ENCODE data around the gene CORT. TPM values are rescaled to one million over a fixed set of nuclear protein-coding genes. Genes with fewer than 3 reads are reported as not detected.
"Not testable (repeated sequence)": the region's sequence is repeated elsewhere in the genome, so short reads cannot be mapped to it uniquely, and the experiment has no call there.

The CORT gene
- total RNA-seq, 1 donor from 2014 or later, result 0.18 TPM

DNA sequence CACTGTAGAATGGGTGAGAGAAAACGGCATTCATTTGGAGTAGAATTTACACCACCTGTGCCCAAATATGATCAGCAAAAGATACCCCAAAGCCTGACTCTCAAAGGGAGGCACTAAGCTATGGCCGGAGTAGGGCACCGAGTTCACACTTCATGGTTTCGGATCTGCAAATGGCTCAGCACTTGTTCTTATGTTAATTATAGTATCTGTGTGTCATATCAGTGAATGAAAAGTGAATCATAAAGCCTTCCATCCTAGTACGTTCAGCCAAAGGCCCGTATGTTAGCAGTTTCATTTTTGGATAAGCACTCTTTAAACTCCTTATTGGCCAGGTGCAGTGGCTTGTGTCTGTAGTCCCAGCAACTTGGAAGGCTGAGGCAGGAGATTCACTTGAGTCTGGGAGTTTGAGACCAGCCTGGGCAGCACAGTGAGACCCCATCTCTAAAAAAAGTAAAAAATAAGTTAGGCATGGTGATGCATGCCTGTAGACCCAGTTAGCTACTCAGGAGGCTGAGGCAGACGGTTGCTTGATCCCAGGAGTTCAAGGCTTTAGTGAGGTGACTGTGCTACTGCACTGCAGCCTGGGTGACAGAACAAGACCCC is 4.9 kb upstream of the CORT start:
- H3K4me3 Mint-ChIP-seq (ENCODE audit: low read depth), result no peak overlapping the region
- DNase-seq (ENCODE audit: low spot score), result no peak
- H3K27ac Mint-ChIP-seq, result no peak overlapping the region
- no peaks in the 10 kb centered on the region for H3K9me3 Mint-ChIP-seq
- H3K4me1 Mint-ChIP-seq (ENCODE audit: low read depth), result no peaks in the 10 kb centered on the region
- H3K36me3 Mint-ChIP-seq (ENCODE audit: low read depth), result peaks cover 2% of the 10 kb centered on the region
- H3K27me3 Mint-ChIP-seq (ENCODE audit: low read depth), result no peaks in the 10 kb centered on the region
- intact Hi-C loops (cut with micrococcal nuclease), result no loop called here

DNA sequence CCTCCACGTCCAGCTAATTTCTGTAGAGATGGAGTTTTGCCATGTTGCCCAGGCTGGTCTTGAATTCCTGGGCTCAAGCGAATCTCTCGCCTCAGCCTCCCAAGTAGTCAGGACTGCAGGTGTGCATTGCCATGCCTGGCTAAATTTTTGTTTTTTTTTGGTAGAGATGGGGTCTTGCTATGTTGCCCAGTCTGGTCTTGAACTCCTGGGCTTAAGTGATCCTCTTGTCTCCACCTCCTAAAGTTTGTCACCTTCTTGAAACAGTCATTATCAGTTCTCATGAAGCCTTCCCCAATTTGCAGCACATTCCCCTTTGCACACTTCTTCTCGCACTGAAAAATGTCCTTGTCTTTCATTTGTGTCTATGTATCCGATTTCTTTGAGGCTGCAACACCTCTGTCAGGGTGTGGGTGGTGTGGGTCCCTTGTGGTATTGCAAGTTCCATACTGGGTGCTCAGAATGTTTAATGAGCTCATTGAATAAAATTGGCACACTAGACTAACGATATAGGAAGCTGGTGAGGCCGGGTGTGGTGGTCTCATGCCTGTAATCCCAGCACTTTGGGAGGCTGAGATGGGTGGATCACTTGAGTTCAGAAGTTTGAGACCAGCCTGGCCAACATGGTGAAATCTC is 2.9 kb upstream of the CORT start:
- no peaks in the 10 kb centered on the region for H3K27me3 Mint-ChIP-seq (ENCODE audit: low read depth)
- peaks cover 2% of the 10 kb centered on the region for H3K4me1 Mint-ChIP-seq (ENCODE audit: low read depth)
- H3K27ac Mint-ChIP-seq, result no peak overlapping the region
- no peaks in the 10 kb centered on the region for H3K36me3 Mint-ChIP-seq (ENCODE audit: low read depth)
- DNase-seq (ENCODE audit: low spot score), result no peak
- intact Hi-C loops (cut with micrococcal nuclease), result no loop called here
- H3K9me3 Mint-ChIP-seq, result no peaks in the 10 kb centered on the region
- no peak overlapping the region for H3K4me3 Mint-ChIP-seq (ENCODE audit: low read depth)

DNA sequence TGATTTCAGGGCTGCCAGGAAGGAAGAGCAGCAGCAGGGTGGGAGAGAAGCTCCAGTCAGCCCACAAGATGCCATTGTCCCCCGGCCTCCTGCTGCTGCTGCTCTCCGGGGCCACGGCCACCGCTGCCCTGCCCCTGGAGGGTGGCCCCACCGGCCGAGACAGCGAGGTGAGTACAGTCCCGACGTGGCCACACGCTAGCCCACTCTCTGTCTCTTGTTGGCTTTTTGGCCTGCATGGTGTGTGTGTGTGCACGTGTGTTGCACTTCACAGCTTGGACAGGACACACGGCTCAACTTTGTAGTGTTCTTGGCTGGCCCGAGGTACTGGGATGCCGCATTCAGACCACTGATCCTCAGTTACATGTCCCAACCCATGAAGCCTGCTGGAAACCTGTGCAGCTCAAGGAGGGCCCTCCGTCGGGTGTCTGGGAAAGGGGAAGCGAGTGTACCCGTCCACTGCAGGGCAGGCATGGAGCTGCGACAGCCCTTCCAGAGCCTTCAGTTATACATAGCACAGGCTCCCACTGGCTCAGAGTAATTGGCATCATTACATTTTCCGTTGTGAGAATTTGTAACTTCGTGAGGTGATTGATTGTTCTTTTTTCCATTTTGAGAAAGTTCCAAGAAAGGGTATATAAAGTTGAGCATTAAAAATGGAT is 454 bp downstream of the CORT start:
- no peak overlapping the region for H3K27ac Mint-ChIP-seq
- no peak overlapping the region for H3K4me3 Mint-ChIP-seq (ENCODE audit: low read depth)
- no peaks in the 10 kb centered on the region for H3K27me3 Mint-ChIP-seq (ENCODE audit: low read depth)
- DNase-seq (ENCODE audit: low spot score), result no peak
- no peaks in the 10 kb centered on the region for H3K9me3 Mint-ChIP-seq
- intact Hi-C loops (cut with micrococcal nuclease), result no loop called here
- peaks cover 2% of the 10 kb centered on the region for H3K4me1 Mint-ChIP-seq (ENCODE audit: low read depth)
- peaks cover 3% of the 10 kb centered on the region for H3K36me3 Mint-ChIP-seq (ENCODE audit: low read depth)

DNA sequence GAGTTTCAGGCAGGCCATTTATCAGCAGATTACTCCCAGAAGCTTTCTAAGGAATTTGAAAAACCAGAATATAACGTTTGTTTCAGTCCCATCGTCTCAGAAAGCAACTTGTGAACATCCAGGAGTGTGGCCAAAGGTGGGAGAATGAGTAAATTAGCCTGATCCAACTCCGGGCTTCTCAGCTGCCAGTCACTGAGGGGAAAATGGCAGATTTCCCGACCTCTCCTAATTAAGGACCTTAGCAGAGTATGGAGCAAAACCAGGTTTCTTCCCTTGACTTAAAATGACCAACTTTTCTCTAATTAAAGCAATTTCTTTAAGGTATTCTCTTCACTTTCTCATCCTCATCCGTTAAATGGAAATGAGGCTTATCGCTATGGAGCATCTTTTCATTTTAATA is 1.0 kb downstream of the CORT start:
- Mint-ChIP-seq H3K9me3 (no peaks in the 10 kb centered on the region), H3K27me3 (ENCODE audit: low read depth) (no peaks in the 10 kb centered on the region), H3K36me3 (ENCODE audit: low read depth) (peaks cover 3% of the 10 kb centered on the region), H3K4me3 (ENCODE audit: low read depth) (no peak overlapping the region), H3K27ac (no peak overlapping the region), H3K4me1 (ENCODE audit: low read depth) (peaks cover 2% of the 10 kb centered on the region)
- no peak for DNase-seq (ENCODE audit: low spot score)
- intact Hi-C loops (cut with micrococcal nuclease), result no loop called here

DNA sequence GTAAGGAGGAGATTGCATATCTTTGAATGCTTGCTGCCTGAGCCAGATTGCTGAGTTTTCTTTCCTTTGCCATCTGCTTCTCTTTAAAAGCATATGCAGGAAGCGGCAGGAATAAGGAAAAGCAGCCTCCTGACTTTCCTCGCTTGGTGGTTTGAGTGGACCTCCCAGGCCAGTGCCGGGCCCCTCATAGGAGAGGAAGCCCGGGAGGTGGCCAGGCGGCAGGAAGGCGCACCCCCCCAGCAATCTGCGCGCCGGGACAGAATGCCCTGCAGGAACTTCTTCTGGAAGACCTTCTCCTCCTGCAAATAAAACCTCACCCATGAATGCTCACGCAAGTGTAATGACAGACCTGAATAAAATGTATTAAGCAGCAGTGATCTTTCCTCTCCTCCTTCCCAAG is 1.5 kb downstream of the CORT start:
- intact Hi-C loops (cut with micrococcal nuclease), result no loop called here
- no peak overlapping the region for H3K4me3 Mint-ChIP-seq (ENCODE audit: low read depth)
- no peak overlapping the region for H3K27ac Mint-ChIP-seq
- H3K9me3 Mint-ChIP-seq, result no peaks in the 10 kb centered on the region
- H3K36me3 Mint-ChIP-seq (ENCODE audit: low read depth), result peaks cover 6% of the 10 kb centered on the region
- no peaks in the 10 kb centered on the region for H3K27me3 Mint-ChIP-seq (ENCODE audit: low read depth)
- no peak for DNase-seq (ENCODE audit: low spot score)
- peaks cover 2% of the 10 kb centered on the region for H3K4me1 Mint-ChIP-seq (ENCODE audit: low read depth)

DNA sequence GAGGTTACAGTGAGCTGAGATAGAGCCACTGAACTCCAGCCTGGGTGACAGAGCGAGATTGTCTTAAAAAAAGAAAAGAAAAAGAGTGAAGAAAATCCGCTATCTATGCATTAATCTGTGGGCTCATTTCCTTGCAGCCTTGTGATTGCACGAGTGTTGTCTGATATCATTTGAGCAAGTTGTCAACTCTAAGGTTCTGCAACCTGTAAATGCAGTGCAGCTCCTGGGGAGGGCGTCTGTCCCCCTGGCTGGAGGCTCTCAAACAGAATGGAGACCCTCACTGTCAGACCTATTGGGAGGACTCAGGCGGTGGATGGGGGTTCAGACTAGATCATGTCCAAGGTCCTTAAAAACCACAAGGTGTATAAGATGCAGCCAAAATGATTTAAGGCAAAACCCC is 6.2 kb downstream of the CORT start:
- no peaks in the 10 kb centered on the region for H3K9me3 Mint-ChIP-seq
- no peak overlapping the region for H3K27ac Mint-ChIP-seq
- no peak for DNase-seq (ENCODE audit: low spot score)
- no peaks in the 10 kb centered on the region for H3K27me3 Mint-ChIP-seq (ENCODE audit: low read depth)
- peaks cover 18% of the 10 kb centered on the region for H3K36me3 Mint-ChIP-seq (ENCODE audit: low read depth)
- intact Hi-C loops (cut with micrococcal nuclease), result no loop called here
- peaks cover 5% of the 10 kb centered on the region for H3K4me1 Mint-ChIP-seq (ENCODE audit: low read depth)
- no peak overlapping the region for H3K4me3 Mint-ChIP-seq (ENCODE audit: low read depth)

DNA sequence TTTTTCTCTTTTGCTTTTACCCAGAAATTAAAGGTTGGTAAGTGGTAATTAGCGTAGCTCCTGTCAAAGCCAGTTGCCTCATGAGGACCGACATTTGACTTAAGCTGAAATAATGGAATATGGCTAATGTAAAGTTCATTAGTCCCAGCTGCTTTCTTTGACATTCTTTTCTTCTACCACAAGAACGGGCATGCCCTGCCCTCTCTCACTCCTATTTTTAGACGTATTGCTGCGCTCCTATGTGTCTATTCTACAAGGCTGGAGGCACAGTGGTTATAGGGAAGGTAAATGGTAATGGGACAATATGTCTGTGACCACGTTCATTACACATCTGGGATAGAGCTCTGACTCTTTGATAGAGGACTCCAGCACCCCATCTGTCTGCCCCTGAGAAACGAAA is 6.8 kb downstream of the CORT start:
- H3K27me3 Mint-ChIP-seq (ENCODE audit: low read depth), result no peaks in the 10 kb centered on the region
- peaks cover 24% of the 10 kb centered on the region for H3K36me3 Mint-ChIP-seq (ENCODE audit: low read depth)
- no peak overlapping the region for H3K27ac Mint-ChIP-seq
- intact Hi-C loops (cut with micrococcal nuclease), result no loop called here
- H3K9me3 Mint-ChIP-seq, result no peaks in the 10 kb centered on the region
- no peak overlapping the region for H3K4me3 Mint-ChIP-seq (ENCODE audit: low read depth)
- peaks cover 4% of the 10 kb centered on the region for H3K4me1 Mint-ChIP-seq (ENCODE audit: low read depth)
- DNase-seq (ENCODE audit: low spot score), result no peak

DNA sequence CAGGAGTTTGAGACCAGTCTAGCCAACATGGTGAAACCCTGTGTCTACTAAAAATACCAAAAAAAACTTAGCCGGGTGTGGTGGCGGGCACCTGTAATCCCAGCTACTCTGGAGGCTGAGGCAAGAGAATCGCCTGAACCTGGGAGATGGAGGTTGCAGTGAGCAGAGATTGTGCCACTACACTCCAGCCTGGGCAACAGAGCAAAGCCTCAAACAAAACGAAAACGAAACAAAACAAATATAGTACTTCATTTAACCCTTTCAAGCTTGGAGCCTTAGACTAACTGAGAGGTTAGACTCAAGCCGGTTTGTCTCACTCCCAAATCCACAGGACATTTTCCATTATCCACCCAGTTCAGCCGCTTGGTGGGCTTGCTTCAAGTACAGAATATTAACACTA is 7.6 kb downstream of the CORT start:
- H3K27ac Mint-ChIP-seq; H3K4me3 Mint-ChIP-seq (ENCODE audit: low read depth); H3K27me3 Mint-ChIP-seq (ENCODE audit: low read depth); DNase-seq (ENCODE audit: low spot score); intact Hi-C loops (cut with micrococcal nuclease); H3K9me3 Mint-ChIP-seq; H3K4me1 Mint-ChIP-seq (ENCODE audit: low read depth): not testable (repeated sequence)
- H3K36me3 Mint-ChIP-seq (ENCODE audit: low read depth), result peaks cover 28% of the 10 kb centered on the region

DNA sequence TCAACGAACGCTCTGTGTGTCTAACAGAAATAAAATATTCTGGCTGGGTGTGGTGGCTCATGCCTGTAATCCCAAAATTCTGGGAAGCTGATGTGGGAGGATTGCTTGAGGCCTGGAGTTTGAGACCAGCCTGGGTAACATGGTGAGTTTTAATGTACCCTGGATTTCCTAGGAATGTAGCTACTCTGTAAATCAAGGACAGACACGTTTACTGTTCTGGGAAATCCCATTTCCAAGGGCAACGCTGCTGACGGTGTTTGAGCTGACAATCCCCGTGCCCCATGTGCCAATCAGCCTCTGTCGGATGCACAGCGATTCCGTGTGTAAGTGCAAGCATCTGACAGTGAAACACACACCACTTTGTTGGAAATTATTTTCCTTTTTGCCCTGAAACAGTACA is 8.0 kb downstream of the CORT start:
- H3K36me3 Mint-ChIP-seq (ENCODE audit: low read depth), result peaks cover 33% of the 10 kb centered on the region

DNA sequence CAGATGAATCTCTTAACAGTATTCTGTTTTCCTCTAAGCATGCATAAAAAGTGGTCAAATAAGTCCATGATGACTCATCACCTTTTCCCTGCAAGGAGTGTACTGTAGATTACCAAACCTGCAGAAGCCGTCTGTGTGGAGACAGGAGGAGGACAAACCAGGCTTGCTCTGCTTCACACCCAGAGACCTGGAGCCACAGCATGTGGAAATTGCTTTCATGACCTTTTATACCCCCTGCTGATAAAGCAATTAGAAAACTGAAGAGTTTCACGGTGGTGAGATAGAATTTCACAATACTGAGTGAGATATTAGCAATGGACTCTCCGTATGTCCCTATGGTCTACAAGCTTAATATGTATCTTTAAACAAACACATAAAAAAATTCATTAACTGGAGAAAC is 9.4 kb downstream of the CORT start:
- peaks cover 41% of the 10 kb centered on the region for H3K36me3 Mint-ChIP-seq (ENCODE audit: low read depth)
- DNase-seq (ENCODE audit: low spot score), result no peak
- no peaks in the 10 kb centered on the region for H3K9me3 Mint-ChIP-seq
- H3K27ac Mint-ChIP-seq, result no peak overlapping the region
- peaks cover 4% of the 10 kb centered on the region for H3K4me1 Mint-ChIP-seq (ENCODE audit: low read depth)
- intact Hi-C loops (cut with micrococcal nuclease), result no loop called here
- H3K27me3 Mint-ChIP-seq (ENCODE audit: low read depth), result no peaks in the 10 kb centered on the region
- no peak overlapping the region for H3K4me3 Mint-ChIP-seq (ENCODE audit: low read depth)

More for the DNA sequence above, 8.0 kb downstream of the CORT start:
- H3K4me1 Mint-ChIP-seq (ENCODE audit: low read depth), result peaks cover 4% of the 10 kb centered on the region
- no peaks in the 10 kb centered on the region for H3K27me3 Mint-ChIP-seq (ENCODE audit: low read depth)
- H3K9me3 Mint-ChIP-seq, result no peaks in the 10 kb centered on the region
- no peak overlapping the region for H3K4me3 Mint-ChIP-seq (ENCODE audit: low read depth)
- intact Hi-C loops (cut with micrococcal nuclease), result no loop called here
- H3K27ac Mint-ChIP-seq, result no peak overlapping the region
- no peak for DNase-seq (ENCODE audit: low spot score)

DNA sequence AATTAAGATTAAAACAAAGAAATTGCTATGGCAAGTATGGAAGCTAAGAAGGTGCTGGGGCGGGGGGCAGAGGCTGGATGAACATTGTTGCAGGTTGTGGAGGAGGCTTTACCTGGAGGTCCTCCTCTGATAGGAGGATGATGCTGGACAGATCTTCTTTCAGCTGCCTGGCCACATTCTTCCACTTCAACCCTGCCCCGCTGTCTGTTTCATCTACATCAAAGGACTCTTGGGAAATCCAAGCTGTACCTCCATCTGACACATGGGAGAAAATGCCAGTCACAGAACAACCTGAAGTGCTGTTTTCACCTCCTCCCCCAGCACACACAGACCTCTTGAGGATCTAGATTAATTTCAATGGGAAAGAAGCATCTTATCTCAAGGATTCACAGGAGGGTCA is 17.2 kb downstream of the CORT start:
- Mint-ChIP-seq H3K4me1 (ENCODE audit: low read depth) (peaks cover 8% of the 10 kb centered on the region), H3K4me3 (ENCODE audit: low read depth) (no peak overlapping the region), H3K36me3 (ENCODE audit: low read depth) (peaks cover 49% of the 10 kb centered on the region), H3K27me3 (ENCODE audit: low read depth) (no peaks in the 10 kb centered on the region), H3K9me3 (no peaks in the 10 kb centered on the region), H3K27ac (no peak overlapping the region)
- no peak for DNase-seq (ENCODE audit: low spot score)
- intact Hi-C loops (cut with micrococcal nuclease), result no loop called here

DNA sequence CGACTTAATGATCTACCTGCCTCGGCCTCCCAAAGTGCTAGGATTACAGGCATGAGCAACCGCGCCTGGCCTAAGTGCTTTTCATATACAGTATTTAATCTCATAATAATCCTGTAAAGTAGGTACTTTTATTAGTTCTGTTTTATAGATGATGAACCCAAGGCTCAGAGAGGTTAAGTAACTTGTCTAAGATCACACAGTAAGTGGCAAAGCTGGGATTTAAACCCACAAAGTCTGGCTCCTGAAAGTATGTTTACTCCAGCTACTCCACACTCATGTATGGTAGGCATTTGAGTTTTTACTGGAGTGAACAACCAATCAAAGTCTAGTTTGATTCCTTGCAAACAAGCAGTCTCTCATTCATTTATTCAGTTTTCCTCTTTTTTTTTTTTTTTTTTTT is 20.2 kb downstream of the CORT start:
- peaks cover 33% of the 10 kb centered on the region for H3K36me3 Mint-ChIP-seq (ENCODE audit: low read depth)
- no peaks in the 10 kb centered on the region for H3K27me3 Mint-ChIP-seq (ENCODE audit: low read depth)
- H3K4me1 Mint-ChIP-seq (ENCODE audit: low read depth), result peaks cover 22% of the 10 kb centered on the region
- H3K27ac Mint-ChIP-seq, result no peak overlapping the region
- no peak for DNase-seq (ENCODE audit: low spot score)
- H3K4me3 Mint-ChIP-seq (ENCODE audit: low read depth), result no peak overlapping the region
- H3K9me3 Mint-ChIP-seq, result no peaks in the 10 kb centered on the region
- intact Hi-C loops (cut with micrococcal nuclease), result no loop called here

DNA sequence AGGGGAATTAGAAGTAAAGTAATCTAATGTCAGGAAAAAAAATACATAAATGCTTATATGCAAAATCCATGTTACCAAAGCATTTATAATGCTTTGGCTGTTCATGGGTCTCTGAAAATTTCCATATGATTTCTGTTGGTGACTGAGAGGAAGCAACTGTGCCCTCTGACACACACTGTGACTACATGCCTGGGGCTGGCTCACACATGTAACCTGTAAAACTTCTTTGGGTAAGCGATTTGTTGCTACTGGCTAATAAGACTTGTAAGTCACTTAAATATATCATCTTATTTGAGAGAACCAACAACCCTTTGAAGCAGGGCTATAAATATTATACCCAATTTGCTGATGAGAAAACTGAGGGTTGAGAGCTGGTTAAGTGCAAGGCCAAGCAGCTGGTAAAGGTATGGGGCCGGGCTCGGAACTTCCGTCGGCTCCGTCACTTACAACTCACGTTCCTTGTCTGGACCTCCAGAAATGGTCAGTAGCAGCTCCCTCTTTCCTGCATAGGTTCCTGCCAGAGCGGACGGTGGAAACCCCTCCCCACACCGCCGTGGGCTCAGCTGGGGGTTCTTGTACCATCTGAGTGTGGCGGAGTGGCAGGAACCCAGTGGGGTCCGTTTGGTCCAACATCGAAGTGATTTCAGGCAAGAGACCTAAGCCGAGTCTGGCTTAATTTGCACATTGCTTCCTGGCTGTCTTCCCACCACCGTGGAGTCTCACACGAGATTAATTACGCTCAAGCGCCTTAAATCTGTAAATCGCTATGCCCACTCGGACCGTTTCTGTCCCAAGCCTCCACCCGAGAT is 21.8 kb downstream of the CORT start:
- Mint-ChIP-seq H3K4me1 (ENCODE audit: low read depth) (peaks cover 31% of the 10 kb centered on the region), H3K27me3 (ENCODE audit: low read depth) (no peaks in the 10 kb centered on the region), H3K9me3 (no peaks in the 10 kb centered on the region), H3K36me3 (ENCODE audit: low read depth) (peaks cover 29% of the 10 kb centered on the region), H3K4me3 (ENCODE audit: low read depth) (peak overlapping the region; percentile 95), H3K27ac (peak overlapping the region; percentile 93)
- intact Hi-C loops (cut with micrococcal nuclease), result loop anchor here (1.0 kb wide), 2 partner anchors 24 to 40 kb away; no protein-coding TSS in a partner anchor
- no peak for DNase-seq (ENCODE audit: low spot score)
